ENCODE data around the gene RIMS4.

- no peak for TF ChIP-seq CTCF (IDR thresholded peaks at IDR 0.05)
- no peak for TF ChIP-seq POLR2A (IDR thresholded peaks at IDR 0.05)
- no peak for TF ChIP-seq EP300 (IDR thresholded peaks at IDR 0.05)
These were observed 87.4 kb downstream of the RIMS4 start for GRCh38 chr20:44722990-44723389.

Data from ovary (tissue), 3 donors.